SIG-M5 (cell line): Measurements from ENCODE around the gene QPRT.
"Not testable (repeated sequence)": the region's sequence is repeated elsewhere in the genome, so short reads cannot be mapped to it uniquely, and the experiment has no call there.

Source experiments
- DNase-seq: peaks from one replicate; lab custom pipeline; 2025; lab: John Stamatoyannopoulos, UW

The QPRT gene

DNA sequence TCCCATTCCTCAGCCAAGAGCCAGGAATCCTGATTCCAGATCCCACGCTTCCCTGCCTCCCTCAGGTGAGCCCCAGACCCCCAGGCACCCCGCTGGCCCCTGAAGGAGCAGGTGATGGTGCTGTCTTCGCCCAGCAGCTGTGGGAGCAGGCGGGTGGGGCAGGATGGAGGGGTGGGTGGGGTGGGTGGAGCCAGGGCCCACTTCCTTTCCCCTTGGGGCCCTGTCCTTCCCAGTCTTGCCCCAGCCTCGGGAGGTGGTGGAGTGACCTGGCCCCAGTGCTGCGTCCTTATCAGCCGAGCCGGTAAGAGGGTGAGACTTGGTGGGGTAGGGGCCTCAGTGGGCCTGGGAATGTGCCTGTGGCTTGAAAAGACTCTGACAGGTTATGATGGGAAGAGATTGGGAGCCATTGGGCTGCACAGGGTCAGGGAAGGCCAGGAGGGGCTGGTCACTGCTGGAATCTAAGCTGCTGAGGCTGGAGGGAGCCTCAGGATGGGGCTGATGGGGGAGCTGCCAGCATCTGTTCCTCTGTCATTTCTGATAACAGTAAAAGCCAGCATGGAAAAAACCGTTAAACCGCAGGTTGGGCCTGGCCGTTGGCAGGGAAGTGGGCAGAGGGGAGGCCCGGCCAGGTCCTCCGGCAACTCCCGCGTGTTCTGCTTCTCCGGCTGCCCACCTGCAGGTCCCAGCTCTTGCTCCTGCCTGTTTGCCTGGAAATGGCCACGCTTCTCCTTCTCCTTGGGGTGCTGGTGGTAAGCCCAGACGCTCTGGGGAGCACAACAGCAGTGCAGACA lies 15.8 kb upstream of the QPRT start, which contains the start of gene SPN:
Gene SPN, plus strand, starts transcription at position 232 of the 791 bp plus-strand sequence. Its CDS starts 482 bp downstream, at position 714.
- DNase-seq: no peak

DNA sequence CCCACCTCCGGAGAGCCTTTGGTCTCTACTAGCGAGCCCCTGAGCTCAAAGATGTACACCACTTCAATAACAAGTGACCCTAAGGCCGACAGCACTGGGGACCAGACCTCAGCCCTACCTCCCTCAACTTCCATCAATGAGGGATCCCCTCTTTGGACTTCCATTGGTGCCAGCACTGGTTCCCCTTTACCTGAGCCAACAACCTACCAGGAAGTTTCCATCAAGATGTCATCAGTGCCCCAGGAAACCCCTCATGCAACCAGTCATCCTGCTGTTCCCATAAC lies 15.2 kb upstream of the QPRT start:
- DNase-seq: no peak

DNA sequence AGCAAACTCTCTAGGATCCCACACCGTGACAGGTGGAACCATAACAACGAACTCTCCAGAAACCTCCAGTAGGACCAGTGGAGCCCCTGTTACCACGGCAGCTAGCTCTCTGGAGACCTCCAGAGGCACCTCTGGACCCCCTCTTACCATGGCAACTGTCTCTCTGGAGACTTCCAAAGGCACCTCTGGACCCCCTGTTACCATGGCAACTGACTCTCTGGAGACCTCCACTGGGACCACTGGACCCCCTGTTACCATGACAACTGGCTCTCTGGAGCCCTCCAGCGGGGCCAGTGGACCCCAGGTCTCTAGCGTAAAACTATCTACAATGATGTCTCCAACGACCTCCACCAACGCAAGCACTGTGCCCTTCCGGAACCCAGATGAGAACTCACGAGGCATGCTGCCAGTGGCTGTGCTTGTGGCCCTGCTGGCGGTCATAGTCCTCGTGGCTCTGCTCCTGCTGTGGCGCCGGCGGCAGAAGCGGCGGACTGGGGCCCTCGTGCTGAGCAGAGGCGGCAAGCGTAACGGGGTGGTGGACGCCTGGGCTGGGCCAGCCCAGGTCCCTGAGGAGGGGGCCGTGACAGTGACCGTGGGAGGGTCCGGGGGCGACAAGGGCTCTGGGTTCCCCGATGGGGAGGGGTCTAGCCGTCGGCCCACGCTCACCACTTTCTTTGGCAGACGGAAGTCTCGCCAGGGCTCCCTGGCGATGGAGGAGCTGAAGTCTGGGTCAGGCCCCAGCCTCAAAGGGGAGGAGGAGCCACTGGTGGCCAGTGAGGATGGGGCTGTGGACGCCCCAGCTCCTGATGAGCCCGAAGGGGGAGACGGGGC lies 14.7 kb upstream of the QPRT start:
- DNase-seq: no peak

DNA sequence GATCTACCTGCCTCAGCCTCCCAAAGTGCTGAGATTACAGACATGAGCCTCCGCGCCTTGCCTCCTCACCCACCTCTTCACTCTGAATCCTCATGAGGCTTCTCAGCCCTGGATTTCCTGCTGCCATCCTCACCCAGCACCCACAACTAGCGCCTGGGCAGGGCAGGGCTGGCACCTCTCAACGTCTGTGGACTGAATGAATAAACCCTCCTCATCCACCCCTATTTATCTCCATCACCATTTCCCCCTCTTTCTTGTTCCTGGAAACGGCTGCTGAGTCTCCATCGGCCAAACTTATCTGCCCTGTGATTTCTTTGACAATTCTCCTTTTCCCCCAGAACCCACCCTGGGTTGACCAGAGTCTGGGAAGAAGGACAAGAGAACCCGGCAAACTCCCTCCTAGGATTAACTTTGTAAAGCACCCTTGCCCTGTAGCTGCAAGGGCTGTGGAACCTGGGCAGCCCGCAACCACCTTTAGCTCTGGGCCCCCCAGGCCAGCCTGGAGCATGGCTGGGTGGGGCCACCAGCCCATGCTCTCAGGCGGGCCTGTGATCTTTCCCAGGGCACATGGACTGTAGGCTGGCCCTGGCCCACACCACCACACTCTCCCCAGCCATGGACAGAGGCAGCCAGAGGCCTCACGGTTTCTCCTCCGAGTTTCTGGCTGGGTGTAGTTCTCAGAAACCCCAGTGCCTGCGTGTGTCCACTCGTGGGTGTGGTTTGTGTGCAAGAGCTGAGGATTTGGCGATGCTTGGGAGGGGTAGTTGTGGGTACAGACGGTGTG lies 13.5 kb upstream of the QPRT start:
- no peak for DNase-seq

DNA sequence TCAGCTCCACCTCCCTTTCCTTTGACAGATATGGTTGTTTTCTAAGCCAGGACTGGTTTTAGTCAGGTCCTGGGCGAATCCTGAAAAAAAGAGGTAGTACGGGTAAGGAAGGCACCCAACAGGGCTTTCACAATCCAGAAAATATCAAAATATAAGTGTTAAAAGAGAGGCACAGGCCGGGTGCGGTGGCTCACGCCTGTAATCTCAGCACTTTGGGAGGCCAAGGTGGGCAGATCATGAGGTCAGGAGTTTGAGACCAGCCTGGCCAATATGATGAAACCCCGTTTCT lies 11.7 kb upstream of the QPRT start:
- not testable (repeated sequence) for DNase-seq

DNA sequence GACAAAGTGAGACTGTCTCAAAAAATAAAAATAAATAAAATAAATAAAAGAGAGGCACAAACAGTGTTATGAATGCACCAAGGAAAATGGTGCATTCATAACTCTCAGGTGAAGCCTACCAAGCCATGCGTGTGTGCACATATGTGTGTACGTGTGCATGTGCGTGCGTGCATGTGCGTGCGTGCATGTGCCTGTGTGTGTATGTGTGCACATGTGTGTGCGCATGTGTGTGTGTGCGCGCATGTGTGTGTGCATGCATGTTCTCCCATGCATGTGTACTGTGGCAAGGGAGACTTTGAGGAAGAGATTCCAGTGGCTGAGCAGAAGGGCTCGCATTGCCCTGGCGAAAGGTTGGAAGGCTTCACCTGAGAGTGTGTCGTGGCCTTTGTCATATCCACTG lies 11.2 kb upstream of the QPRT start:
- DNase-seq: no peak

DNA sequence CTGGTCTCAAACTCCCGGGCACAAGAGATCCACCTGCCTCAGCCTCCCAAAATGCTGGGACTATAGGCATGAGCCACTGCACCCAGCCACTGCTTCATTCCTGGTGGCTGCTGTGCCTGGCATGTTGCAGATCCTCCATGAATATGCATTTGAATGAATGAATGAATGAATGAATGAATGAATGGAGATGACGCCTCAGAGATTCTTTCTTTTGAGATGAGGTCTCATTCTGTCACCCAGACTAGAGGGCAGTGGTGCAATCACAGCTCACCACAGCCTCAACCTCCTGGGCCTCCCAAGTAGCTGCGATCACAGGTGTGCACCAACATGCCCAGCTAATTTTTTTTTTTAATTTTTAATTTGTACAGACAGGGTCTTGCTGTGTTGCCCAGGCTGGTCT lies 10.7 kb upstream of the QPRT start:
- DNase-seq: no peak

DNA sequence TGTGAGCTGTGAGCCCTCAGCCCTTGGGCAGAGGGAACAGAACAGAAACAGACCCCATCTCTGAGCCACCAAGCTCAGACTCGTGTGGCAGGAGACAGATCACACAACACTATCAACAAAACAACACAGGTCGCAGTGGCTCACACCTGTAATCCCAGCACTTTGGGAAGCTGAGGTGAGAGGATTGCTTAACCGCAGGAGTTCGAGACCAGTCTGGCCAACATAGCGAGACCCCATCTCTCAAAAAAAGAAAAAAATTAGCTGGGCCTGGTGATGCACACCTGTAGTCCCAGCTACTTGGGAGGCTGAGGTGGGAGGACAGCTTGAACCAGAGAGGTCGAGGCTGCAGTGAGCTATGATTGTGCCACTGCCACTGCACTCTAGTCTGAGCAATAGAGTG lies 5.5 kb upstream of the QPRT start:
- no peak for DNase-seq

DNA sequence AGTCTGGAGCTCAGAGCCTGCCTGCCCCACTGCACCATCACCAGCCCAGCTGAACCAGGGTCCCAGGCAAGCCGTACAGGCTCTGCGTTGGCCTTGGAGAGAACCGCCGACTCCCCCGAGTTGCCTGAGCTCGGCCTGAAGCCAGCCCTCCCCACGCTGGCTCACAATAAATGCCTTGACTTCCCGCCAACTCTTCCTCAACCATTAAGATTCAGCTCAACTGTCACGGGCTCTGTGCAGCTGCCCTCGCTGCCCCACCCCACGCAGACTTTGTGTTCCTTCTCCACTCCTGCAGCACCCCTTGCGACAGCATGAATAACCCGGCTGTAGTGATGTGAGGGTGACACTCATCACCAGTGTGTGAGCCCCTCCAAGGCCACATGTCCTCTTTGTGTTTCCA lies 4.8 kb upstream of the QPRT start:
- no peak for DNase-seq

DNA sequence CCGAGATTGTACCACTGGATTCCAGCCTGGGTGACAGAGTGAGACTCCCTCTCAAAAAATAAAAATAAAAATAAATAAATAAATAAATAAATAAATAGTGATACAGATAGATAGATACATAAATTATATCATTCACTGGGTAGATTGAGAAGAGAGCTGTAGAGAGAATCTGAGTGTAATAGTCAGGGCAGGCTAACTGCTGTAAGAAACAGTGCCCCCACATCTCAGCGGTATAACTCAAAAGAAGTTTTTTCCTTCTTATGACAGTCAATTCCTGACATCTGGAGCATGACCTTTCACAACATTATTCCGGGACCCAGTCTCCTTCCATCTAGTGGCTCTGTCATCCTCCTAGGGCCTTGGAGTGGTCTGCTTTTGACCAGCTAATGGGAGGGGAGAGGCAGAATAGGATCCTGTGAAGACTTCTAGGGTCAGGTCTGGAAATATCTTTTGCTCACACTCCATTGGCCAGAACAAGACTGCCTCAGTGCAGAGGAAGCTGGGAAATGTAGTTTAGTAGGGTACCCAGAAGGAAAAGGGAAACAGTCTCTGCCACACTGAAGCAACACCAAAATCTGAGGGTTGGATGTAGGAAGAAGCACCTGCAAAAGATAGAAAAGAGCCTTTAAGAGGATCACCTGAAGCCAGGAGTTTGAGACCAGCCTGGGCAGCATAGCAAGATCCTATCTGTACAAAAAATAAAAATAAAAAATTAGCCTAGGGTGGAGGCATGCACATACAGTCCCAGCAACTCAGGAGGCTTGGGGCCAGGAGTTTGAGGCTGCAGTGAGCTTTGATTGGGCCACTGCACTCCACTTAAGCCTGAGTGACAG lies 3.0 kb upstream of the QPRT start:
- DNase-seq: no peak

DNA sequence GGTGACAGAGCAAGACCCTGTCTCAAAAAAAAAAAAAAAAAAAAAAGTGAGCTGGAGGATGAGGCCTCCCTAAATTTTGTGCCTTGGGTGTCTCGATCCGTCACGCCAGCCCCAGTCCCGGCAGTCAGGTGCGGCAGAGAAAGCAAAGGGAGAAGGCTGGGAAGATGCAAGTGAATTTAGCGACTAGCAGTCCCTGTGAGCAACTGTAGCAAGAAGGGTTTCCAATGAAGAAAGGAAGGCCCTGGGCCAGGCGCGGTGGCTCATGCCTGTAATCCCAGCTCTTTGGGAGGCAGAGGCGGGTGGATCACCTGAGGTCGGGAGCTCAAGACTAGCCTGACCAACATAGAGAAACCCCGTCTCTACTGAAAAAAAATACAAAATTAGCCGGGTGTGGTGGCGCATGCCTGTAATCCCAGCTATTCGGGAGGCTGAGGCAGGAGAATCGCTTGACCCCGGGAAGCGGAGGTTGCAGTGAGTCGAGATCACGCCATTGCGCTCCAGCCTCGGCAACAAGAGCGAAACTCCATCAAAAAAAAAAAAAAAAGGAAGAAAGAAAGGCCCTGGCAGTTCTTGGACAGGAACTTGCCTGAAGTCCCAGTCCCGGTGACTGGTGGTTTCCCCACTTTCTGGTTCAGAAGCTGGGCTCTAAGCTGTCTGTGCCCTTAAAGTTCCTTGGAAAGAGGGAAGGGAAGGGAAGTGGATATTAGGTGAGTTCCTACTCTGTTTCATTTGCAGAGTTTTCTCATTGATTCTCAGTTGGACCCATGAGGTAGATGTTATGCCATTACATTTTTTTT lies 1.8 kb upstream of the QPRT start:
- DNase-seq: no peak

DNA sequence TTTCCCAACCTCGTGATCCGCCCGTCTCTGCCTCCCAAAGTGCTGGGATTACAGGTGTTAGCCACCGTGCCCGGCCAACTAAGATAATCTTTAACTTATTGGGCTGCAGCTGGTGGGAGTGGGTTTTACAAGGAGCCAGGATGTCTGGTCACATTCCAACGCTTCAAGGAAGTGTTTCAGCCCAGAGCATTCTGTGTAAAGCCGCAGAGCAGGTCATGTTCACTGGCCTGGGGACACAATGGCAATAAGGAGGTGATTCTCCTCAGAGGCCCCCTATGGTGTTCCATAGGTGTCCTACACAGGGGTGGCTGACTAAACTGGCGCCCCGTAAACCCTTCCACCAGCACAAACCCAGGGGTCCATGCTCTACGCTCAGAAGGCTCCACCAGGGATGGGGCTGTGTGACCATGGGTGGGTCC lies 1.2 kb downstream of the QPRT start:
- DNase-seq: no peak

DNA sequence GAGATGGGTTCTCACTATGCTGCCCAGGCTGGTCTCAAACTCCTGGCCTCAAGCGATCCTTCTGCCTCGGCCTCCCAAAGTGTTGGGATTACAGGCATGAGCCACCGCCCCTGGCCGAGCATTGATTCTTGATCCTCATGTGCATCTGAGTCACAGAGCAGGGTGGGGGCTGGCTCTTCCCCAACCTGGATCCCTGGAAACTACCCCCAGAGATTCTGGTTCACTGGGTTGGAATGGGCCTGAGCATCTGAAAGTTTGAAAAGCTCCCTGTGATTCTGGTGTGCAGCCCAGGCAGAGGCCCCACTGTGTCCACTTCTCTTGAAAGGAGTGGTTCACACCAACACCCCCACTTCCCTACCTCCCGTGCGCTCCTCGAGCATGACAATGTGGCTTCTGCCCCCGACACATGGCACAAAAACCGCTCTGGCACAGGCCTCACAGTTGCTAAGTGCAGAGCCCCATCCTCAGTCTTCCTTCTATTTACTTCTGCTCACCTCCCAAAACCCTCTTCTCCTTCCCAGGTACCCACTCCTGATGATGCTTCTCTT lies 4.6 kb downstream of the QPRT start:
- no peak for DNase-seq

DNA sequence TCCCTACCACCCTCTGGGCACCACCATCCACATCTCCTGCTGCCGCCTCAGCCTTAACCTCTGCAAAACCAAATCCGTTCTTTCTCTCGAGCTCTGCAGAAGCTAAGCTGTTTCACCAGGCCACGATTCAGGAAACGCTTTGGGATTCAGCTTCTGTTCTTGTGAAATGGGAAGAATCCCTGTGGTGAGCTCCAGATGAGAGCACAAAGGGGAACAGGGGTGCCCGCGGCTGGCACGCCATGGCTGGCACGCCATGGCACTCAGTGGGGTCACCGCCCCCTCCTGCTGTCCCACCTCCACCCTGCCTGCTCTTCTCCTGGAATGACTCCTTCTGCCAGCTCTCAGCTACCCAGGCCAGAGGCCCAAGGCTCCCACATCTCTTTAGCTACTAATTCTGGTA lies 5.7 kb downstream of the QPRT start:
- DNase-seq: no peak

DNA sequence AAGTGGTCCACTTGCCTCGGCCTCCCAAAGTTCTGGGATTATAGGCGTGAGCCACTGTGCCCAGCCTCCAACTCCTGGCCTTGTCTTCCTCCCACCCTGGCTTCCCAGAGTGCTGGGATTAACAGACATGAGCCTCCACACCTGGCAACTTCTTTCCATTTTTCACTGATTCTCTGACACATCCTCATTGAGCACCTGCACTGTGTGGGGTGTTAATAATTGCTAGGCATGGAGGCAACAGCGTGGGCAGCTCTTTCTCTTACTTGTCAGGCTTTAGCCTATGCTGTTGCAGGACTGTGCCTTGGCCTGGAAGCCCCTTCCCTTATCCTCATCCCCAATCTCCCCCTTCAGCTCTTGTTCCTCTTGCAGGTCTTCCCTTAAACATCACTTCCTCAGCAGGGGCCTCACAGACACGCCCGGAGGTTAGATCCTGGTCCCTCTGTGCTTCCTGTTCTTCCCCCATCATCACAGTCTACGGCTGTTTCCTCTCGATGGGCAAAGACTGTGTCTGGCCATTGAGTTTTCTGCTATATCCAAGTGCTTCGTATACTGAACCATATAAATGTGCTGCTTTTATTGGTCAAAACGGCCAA lies 7.9 kb downstream of the QPRT start:
- DNase-seq: no peak

DNA sequence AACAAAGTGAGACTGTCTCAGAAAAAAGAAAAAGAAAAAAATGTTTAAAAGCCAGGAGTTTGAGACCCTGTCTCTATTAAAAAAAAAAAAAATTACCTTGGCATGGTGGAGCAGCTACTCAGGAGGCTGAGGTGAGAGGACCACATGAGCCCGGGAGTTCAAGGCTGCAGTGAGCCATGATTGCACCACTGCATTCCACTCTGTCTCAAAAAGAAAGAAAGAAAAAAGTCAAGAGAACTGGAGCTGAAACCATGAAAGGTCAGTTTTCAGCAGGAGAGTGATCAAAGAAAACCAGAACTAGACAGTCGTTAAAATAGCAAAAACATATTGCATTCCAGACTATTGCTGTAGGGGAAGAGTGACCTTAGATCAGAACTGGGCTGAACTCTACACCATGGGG lies 8.8 kb downstream of the QPRT start:
- DNase-seq: no peak

DNA sequence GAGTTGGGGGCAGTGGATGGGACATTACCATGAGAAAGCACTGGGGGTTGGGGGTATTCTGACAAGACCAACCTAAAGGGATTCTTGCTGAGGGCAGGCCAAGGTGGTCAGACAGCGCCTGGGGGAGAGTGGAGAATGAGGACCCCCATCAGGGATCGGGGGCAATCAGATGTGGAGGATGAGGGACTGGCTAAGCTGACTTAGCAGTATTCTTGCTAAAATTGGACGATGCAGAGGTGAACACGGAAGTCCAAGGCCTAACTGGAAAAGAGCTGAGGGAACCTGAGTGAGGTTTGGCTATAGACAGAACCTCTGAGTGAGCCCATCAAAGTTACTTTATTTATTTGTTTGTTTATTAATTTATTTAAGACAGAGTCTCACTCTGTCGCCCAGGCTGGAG lies 9.2 kb downstream of the QPRT start:
- DNase-seq: no peak

DNA sequence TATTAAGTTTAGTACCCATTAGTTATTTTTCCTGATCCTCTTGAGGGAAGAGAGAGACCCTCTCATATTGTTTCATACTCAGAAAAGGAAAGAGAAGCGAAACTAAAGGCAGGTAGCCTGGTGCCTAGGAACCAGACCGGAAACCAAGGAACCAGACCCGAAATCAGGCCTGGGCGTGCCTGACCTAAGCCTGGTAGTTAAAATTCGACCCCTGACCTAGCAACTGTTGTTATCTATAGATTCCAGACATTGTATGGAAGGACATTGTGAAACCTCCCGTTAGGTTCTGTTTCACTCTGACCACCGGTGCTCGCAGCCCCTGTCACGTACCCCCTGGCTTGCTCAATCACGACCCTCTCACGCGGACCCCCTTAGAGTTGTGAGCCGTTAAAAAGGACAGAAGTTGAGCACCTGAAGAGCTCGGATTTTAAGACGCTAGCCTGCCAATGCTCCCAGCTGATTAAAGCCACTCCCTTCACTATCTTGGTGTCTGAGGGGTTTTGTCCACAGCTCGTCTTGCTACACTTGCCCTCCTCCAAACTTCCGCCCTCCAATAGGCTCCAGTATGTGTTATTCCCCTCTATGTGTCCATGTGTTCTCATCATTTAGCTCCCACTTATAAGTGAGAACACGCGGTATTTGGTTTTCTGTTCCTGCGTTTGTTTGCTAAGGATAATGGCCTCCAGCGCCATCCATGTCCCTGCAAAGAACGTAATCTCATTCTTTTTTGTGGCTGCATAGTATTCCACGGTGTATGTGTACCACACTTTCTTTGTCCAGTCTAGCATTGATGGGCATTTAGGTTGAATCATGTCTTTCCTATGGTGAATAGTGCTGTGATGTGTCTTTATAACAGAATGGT lies 10.7 kb downstream of the QPRT start:
- not testable (repeated sequence) for DNase-seq

DNA sequence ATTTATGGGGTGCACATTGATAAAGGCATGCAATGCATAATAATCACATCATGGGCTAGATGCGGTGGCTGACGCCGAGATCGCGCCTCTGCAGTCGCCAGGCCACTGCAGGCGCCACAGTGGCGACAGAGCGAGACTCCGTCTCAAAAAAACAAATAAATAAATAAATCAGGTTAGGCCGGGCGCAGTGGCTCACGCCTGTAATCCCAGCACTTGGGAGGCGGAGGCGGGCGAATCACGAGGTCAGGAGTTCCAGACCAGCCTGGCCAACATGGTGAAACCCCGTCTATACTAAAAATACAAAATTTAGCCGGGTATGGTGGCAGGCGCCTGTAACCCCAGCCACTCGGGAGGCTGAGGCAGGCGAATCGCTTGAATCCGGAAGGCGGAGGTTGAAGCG lies 13.6 kb downstream of the QPRT start:
- DNase-seq: not testable (repeated sequence)
